SK-N-SH (cell line): ENCODE data around the gene SSC4D. TPM values are rescaled to one million over a fixed set of nuclear protein-coding genes. Genes with fewer than 3 reads are reported as not detected.

ENCODE experiments used
- CTCF ChIA-PET: fragments of 300-600, 350-600 bp; formaldehyde crosslinking; extraction: SDS; loops from one replicate; lab custom pipeline; 2021; lab: Yijun Ruan, JAX
- POLR2A ChIA-PET: fragments of 350-600 bp; sonication (Branson Sonifier 250); formaldehyde crosslinking; extraction: SDS; loops from one replicate; lab custom pipeline; 2020; ENCODE audit warnings: antibody characterized with exemption, inconsistent platforms; lab: Yijun Ruan, JAX
- DNase-seq: peaks from one replicate; pipeline ENCODE4 v3.0.0; 2012
- H2AFZ ChIP-seq: fragments of 200-600 bp; sonication (generic); 2 replicates; pipeline ENCODE4 v1.8.1; 2016; ENCODE audit warnings: antibody characterized with exemption, mild to moderate bottlenecking, low read depth
- H3F3A ChIP-seq: fragments of 200-600 bp; sonication (generic); replicated peaks from 2 replicates; pipeline ENCODE3; 2016; ENCODE audit warnings: antibody characterized with exemption, mild to moderate bottlenecking; ENCODE audit not compliant: insufficient read depth
- H3K27ac ChIP-seq, 2 experiments: fragments of 200-500 bp in 1 of 2; fragments of 200-600 bp in 1 of 2; sonication (Bioruptor generic) in 1 of 2; sonication (generic), shearing (Covaris generic) in 1 of 2; 2 replicates each; pipeline versions ENCODE4 v1.5.1 to v1.6.1; 2014 to 2016; ENCODE audit warnings: low read depth in 2 of 2, inconsistent platforms in 1 of 2, low read length in 1 of 2, mild to moderate bottlenecking in 1 of 2, mixed read lengths in 1 of 2
- H3K27me3 ChIP-seq: fragments of 200-600 bp; sonication (generic), shearing (Covaris generic); 2 replicates; pipeline ENCODE4 v1.6.1; 2016; ENCODE audit warnings: mixed run types; ENCODE audit not compliant: insufficient read depth
- H3K36me3 ChIP-seq, 2 experiments: fragments of 200-500 bp in 1 of 2; fragments of 200-600 bp in 1 of 2; sonication (Bioruptor generic) in 1 of 2; sonication (generic) in 1 of 2; replicated peaks in 1 of 2; 2 replicates each; pipeline versions ENCODE3 to v1.5.1; 2014 to 2016; ENCODE audit warnings: low read length in 1 of 2, mild to moderate bottlenecking in 1 of 2; ENCODE audit not compliant: insufficient read depth in 2 of 2, control insufficient read depth in 1 of 2
- H3K4me1 ChIP-seq, 2 experiments: fragments of 200-500 bp in 1 of 2; fragments of 200-600 bp in 1 of 2; sonication (Bioruptor generic) in 1 of 2; sonication (generic), shearing (Covaris generic) in 1 of 2; 2 replicates each; pipeline versions ENCODE4 v1.5.1 to v1.6.1; 2014 to 2016; ENCODE audit warnings: low read depth in 1 of 2, low read length in 1 of 2, mixed run types in 1 of 2; ENCODE audit not compliant: insufficient read depth in 2 of 2, control insufficient read depth in 1 of 2
- H3K4me2 ChIP-seq: fragments of 200-600 bp; sonication (generic), shearing (Covaris generic); 2 replicates; pipeline ENCODE4 v1.6.1; 2017; ENCODE audit warnings: mixed run types
- H3K4me3 ChIP-seq, 2 experiments: fragments of 200-500 bp in 1 of 2; fragments of 200-600 bp in 1 of 2; sonication (Bioruptor generic) in 1 of 2; sonication (generic), shearing (Covaris generic) in 1 of 2; 2 replicates each; pipeline versions ENCODE4 v1.5.1 to v1.8.1; 2014 to 2016; ENCODE audit warnings: low read depth in 2 of 2, inconsistent platforms in 1 of 2, low read length in 1 of 2, mild to moderate bottlenecking in 1 of 2, mixed read lengths in 1 of 2, moderate library complexity in 1 of 2
- H3K79me2 ChIP-seq: fragments of 200-600 bp; sonication (generic); 2 replicates; pipeline ENCODE4 v1.8.1; 2017; ENCODE audit warnings: mild to moderate bottlenecking; ENCODE audit not compliant: insufficient read depth
- H3K9ac ChIP-seq: fragments of 200-600 bp; sonication (generic); 2 replicates; pipeline ENCODE4 v1.6.1; 2017; ENCODE audit warnings: mixed run types
- H3K9me2 ChIP-seq: fragments of 200-600 bp; sonication (generic); 2 replicates; pipeline ENCODE4 v1.6.1; 2017; ENCODE audit warnings: mixed run types
- H3K9me3 ChIP-seq: fragments of 200-600 bp; sonication (generic); 2 replicates; pipeline ENCODE4 v1.6.1; 2017; ENCODE audit warnings: mixed run types, mild to moderate bottlenecking, moderate library complexity
- H4K20me1 ChIP-seq: fragments of 200-600 bp; sonication (generic); 2 replicates; pipeline ENCODE4 v1.6.1; 2017; ENCODE audit warnings: mild to moderate bottlenecking, mixed run types; ENCODE audit not compliant: insufficient read depth
- EP300 ChIP-seq, 2 experiments: IDR thresholded peaks; 2 replicates each; pipeline versions ENCODE4 v1.4.0 to v1.6.1; 2012; ENCODE audit warnings: borderline replicate concordance in 1 of 2, low read depth in 1 of 2, low read length in 1 of 2
- EZH2phosphoT487 ChIP-seq: fragments of 200-600 bp; sonication (generic); IDR thresholded peaks from 2 replicates; pipeline ENCODE4 v1.6.1; 2017; ENCODE audit warnings: low read depth, mixed run types, mild to moderate bottlenecking, antibody characterized with exemption, moderate library complexity, borderline replicate concordance
- FOXJ3 ChIP-seq: sonication (generic); formaldehyde crosslinking; IDR thresholded peaks from 2 replicates; pipeline ENCODE4 v1.5.1; 2020; ENCODE audit warnings: mild to moderate bottlenecking, missing genetic modification reagents
- FOXM1 ChIP-seq: IDR thresholded peaks from 2 replicates; pipeline ENCODE4 v1.4.0; 2012; ENCODE audit warnings: low read depth, mild to moderate bottlenecking
- MEF2A ChIP-seq: IDR thresholded peaks from 2 replicates; pipeline ENCODE4 v1.4.0; 2012; ENCODE audit warnings: low read depth, borderline replicate concordance
- PBX3 ChIP-seq: IDR thresholded peaks from 2 replicates; pipeline ENCODE4; 2012
- REST ChIP-seq: IDR thresholded peaks from 2 replicates; pipeline ENCODE4 v1.6.1; 2012; ENCODE audit warnings: mild to moderate bottlenecking, low read depth, low read length, moderate library complexity
- RXRA ChIP-seq: IDR thresholded peaks from 2 replicates; pipeline ENCODE4 v1.4.0; 2012; ENCODE audit warnings: low read depth, mild to moderate bottlenecking, borderline replicate concordance
- TAF1 ChIP-seq: IDR thresholded peaks from 2 replicates; pipeline ENCODE4 v1.6.1; 2012; ENCODE audit warnings: low read depth, mild to moderate bottlenecking, low read length, moderate library complexity, borderline replicate concordance
- TEAD4 ChIP-seq: IDR thresholded peaks from 2 replicates; pipeline ENCODE4 v1.4.0; 2012; ENCODE audit warnings: mild to moderate bottlenecking, borderline replicate concordance; ENCODE audit not compliant: insufficient read depth
- USF1 ChIP-seq: IDR thresholded peaks from 2 replicates; pipeline ENCODE4 v1.4.0; 2012; ENCODE audit warnings: low read depth, borderline replicate concordance
- YY1 ChIP-seq: IDR thresholded peaks from 2 replicates; pipeline ENCODE4 v1.4.0; 2012; ENCODE audit warnings: low read depth, mild to moderate bottlenecking
- WGBS: methylation state at CpG from one replicate; pipeline ENCODE4 v1.1.6; 2017; ENCODE audit warnings: low lambda C conversion rate; 5-methylcytosine and 5-hydroxymethylcytosine counted together
- polyA plus RNA-seq, 3 experiments: library from polyadenylated mRNA; depleted of rRNA; stranded (reverse); fragments of >200 nt; gene quantifications; 2 replicates each; pipeline ENCODE4 v1.2.3, GENCODE V29; 2012

Gene SSC4D
- polyA plus RNA-seq, 1 of the 3 experiments (the other 2 are of a cell fraction) = 2.0 TPM

- Histone ChIP-seq H3K79me2 (no peaks in the 10 kb centered on the region), H3F3A (no peaks in the 10 kb centered on the region), H3K9me2 (no peaks in the 10 kb centered on the region), H3K4me3 (no peak overlapping the region), H3K4me2 (no peak overlapping the region), H3K36me3 (no peaks in the 10 kb centered on the region), H3K27me3 (no peaks in the 10 kb centered on the region), H3K9ac (no peak overlapping the region), H2AFZ (no peak overlapping the region), H3K4me1 (no peaks in the 10 kb centered on the region), H3K27ac (no peak overlapping the region), H4K20me1 (no peaks in the 10 kb centered on the region), H3K9me3 (no peaks in the 10 kb centered on the region)
- ChIA-PET CTCF (no interaction called here), POLR2A (no interaction called here)
- 90% methylated on average over 13 of the region's 13 CpGs for WGBS
- TF ChIP-seq YY1 (no peak), REST (no peak)
- no peak for DNase-seq
These were observed 18.8 kb upstream of the SSC4D start for GRCh38 chr7:76428149-76428823.

- H3K27me3 ChIP-seq = no peaks in the 10 kb centered on the region
- DNase-seq = no peak
- H2AFZ ChIP-seq = no peak overlapping the region
- no peak overlapping the region for H3K4me2 ChIP-seq
- CTCF ChIA-PET = no interaction called here
- POLR2A ChIA-PET = no interaction called here
- no peaks in the 10 kb centered on the region for H3K4me1 ChIP-seq
- H3K9me2 ChIP-seq = no peaks in the 10 kb centered on the region
- no peak overlapping the region for H3K4me3 ChIP-seq
- no peaks in the 10 kb centered on the region for H3K79me2 ChIP-seq
- H3K9me3 ChIP-seq = no peaks in the 10 kb centered on the region
- H3K27ac ChIP-seq = no peak overlapping the region
- 84% methylated on average over 4 of the region's 5 CpGs for WGBS
- no peak overlapping the region for H3K9ac ChIP-seq
- H3K36me3 ChIP-seq = no peaks in the 10 kb centered on the region
- TF ChIP-seq EZH2phosphoT487 (no peak), PBX3 (no peak), USF1 (no peak), FOXM1 (no peak), YY1 (no peak), TAF1 (no peak), RXRA (no peak), FOXJ3 (CRISPR knock-in tag) (no peak), MEF2A (no peak), EP300 (IDR thresholded peaks at IDR 0.05; ENCODE audit: borderline replicate concordance in 1 of 2, low read depth in 1 of 2, low read length in 1 of 2) (no peak), TEAD4 (no peak)
- H3F3A ChIP-seq = no peaks in the 10 kb centered on the region
- no peaks in the 10 kb centered on the region for H4K20me1 ChIP-seq
These were observed 18.1 kb upstream of the SSC4D start for GRCh38 chr7:76427635-76428034.
